Smooth muscle cell (in vitro differentiated cells): Measurements from ENCODE around the gene SASH1. TPM values are rescaled to one million over a fixed set of nuclear protein-coding genes. Genes with fewer than 3 reads are reported as not detected.

Experiments
- DNase-seq: peaks from one replicate; lab custom pipeline; 2025; ENCODE audit not compliant: unreplicated experiment; lab: John Stamatoyannopoulos, UW
- H2AFZ ChIP-seq: fragments of 200-600 bp; sonication (generic); 2 replicates; pipeline ENCODE4 v1.6.0; 2016; ENCODE audit warnings: antibody characterized with exemption, low read depth, mild to moderate bottlenecking
- H3F3A ChIP-seq: fragments of 200-600 bp; sonication (generic); 2 replicates; pipeline ENCODE4 v1.6.0; 2017; ENCODE audit warnings: antibody characterized with exemption, low read depth
- H3K27ac ChIP-seq: fragments of 200-600 bp; sonication (generic); 2 replicates; pipeline ENCODE4 v1.5.1; 2016; ENCODE audit warnings: low read depth, mild to moderate bottlenecking
- H3K27me3 ChIP-seq: fragments of 200-600 bp; sonication (generic); 2 replicates; pipeline ENCODE4 v1.6.1; 2016; ENCODE audit warnings: low read depth, mild to moderate bottlenecking
- H3K36me3 ChIP-seq: fragments of 200-600 bp; sonication (generic); 2 replicates; pipeline ENCODE4 v1.5.1; 2016; ENCODE audit warnings: low read depth
- H3K4me1 ChIP-seq: fragments of 200-600 bp; sonication (generic); 2 replicates; pipeline ENCODE4 v1.5.1; 2016; ENCODE audit warnings: low read depth
- H3K4me2 ChIP-seq: fragments of 200-600 bp; sonication (generic); 2 replicates; pipeline ENCODE4 v1.6.0; 2016; ENCODE audit warnings: mild to moderate bottlenecking
- H3K4me3 ChIP-seq: fragments of 200-600 bp; sonication (generic); 2 replicates; pipeline ENCODE4 v1.5.1; 2016; ENCODE audit warnings: mild to moderate bottlenecking
- H3K79me2 ChIP-seq: fragments of 200-600 bp; sonication (generic); 2 replicates; pipeline ENCODE4 v1.6.0; 2016; ENCODE audit warnings: low read depth, mild to moderate bottlenecking
- H3K9ac ChIP-seq: fragments of 200-600 bp; sonication (generic); 2 replicates; pipeline ENCODE4 v1.6.0; 2016; ENCODE audit warnings: low read depth
- H3K9me3 ChIP-seq: fragments of 200-600 bp; sonication (generic); replicated peaks from 2 replicates; pipeline ENCODE4 v1.5.1; 2016; ENCODE audit warnings: low read depth
- H4K20me1 ChIP-seq: fragments of 200-600 bp; sonication (generic); 2 replicates; pipeline ENCODE4 v1.6.0; 2016; ENCODE audit warnings: low read depth
- CTCF ChIP-seq: fragments of 200-600 bp; sonication (generic); IDR thresholded peaks from 2 replicates; pipeline ENCODE4 v1.5.1; 2017; ENCODE audit warnings: borderline replicate concordance, mild to moderate bottlenecking, antibody characterized with exemption; ENCODE audit not compliant: insufficient read depth, poor library complexity, severe bottlenecking
- WGBS: methylation state at CpG from one replicate; pipeline ENCODE4 v1.1.7; 2016; ENCODE audit warnings: low lambda C conversion rate; 5-methylcytosine and 5-hydroxymethylcytosine counted together
- polyA plus RNA-seq: library from polyadenylated mRNA; unstranded; fragments of >200 nt; fragmentation: Nextera tagmentation; extraction: Ambion mirVana; gene quantifications from 2 replicates; pipeline ENCODE4 v1.2.1, GENCODE V29; 2016
- total RNA-seq: library from RNA; depleted of rRNA; stranded (reverse); fragments of >200 nt; gene quantifications from 2 replicates; pipeline ENCODE4 v1.2.3, GENCODE V29; 2014

The SASH1 gene
- total and polyA plus RNA-seq, 2 experiments from 2014 or later: 12.7 to 16.2 TPM

GRCh38 chr6:148479497-148479896, 136.9 kb downstream of the SASH1 start:
- Histone ChIP-seq H3F3A (no peaks in the 10 kb centered on the region), H3K79me2 (no peaks in the 10 kb centered on the region), H2AFZ (no peak overlapping the region), H3K9me3 (no peaks in the 10 kb centered on the region), H3K27me3 (no peaks in the 10 kb centered on the region), H3K4me1 (no peaks in the 10 kb centered on the region), H3K4me2 (no peak overlapping the region), H3K9ac (no peak overlapping the region), H3K36me3 (peaks cover 5% of the 10 kb centered on the region), H3K27ac (no peak overlapping the region), H4K20me1 (no peaks in the 10 kb centered on the region), H3K4me3 (no peak overlapping the region)
- 98% methylated on average over 5 of the region's 5 CpGs for WGBS
- DNase-seq: no peak
- TF ChIP-seq CTCF: no peak

GRCh38 chr6:148487461-148487860, 144.8 kb downstream of the SASH1 start:
- Histone ChIP-seq H3K79me2 (no peaks in the 10 kb centered on the region), H3K27me3 (no peaks in the 10 kb centered on the region), H3K4me2 (no peak overlapping the region), H2AFZ (no peak overlapping the region), H3F3A (no peaks in the 10 kb centered on the region), H3K27ac (no peak overlapping the region), H3K9me3 (no peaks in the 10 kb centered on the region), H4K20me1 (no peaks in the 10 kb centered on the region), H3K36me3 (peaks cover 11% of the 10 kb centered on the region), H3K9ac (no peak overlapping the region), H3K4me1 (no peaks in the 10 kb centered on the region), H3K4me3 (no peak overlapping the region)
- TF ChIP-seq CTCF: no peak
- WGBS: 93% methylated on average over 10 of the region's 10 CpGs
- DNase-seq: no peak

GRCh38 chr6:148491638-148492251, 149.1 kb downstream of the SASH1 start:
- H4K20me1 ChIP-seq: no peaks in the 10 kb centered on the region
- no peaks in the 10 kb centered on the region for H3K79me2 ChIP-seq
- peak overlapping the region; percentile 60 for H3K27ac ChIP-seq
- no peaks in the 10 kb centered on the region for H3F3A ChIP-seq
- no peaks in the 10 kb centered on the region for H3K4me1 ChIP-seq
- no peak overlapping the region for H3K4me3 ChIP-seq
- TF ChIP-seq CTCF: no peak
- peak overlapping the region; percentile 50 for H3K4me2 ChIP-seq
- peaks cover 11% of the 10 kb centered on the region for H3K36me3 ChIP-seq
- no peaks in the 10 kb centered on the region for H3K9me3 ChIP-seq
- H3K27me3 ChIP-seq: no peaks in the 10 kb centered on the region
- H3K9ac ChIP-seq: peak overlapping the region; percentile 5
- WGBS: 24% methylated on average over 6 of the region's 6 CpGs
- H2AFZ ChIP-seq: no peak overlapping the region
- DNase-seq: no peak

GRCh38 chr6:148492654-148493290, 150.1 kb downstream of the SASH1 start:
- Histone ChIP-seq H3K79me2 (no peaks in the 10 kb centered on the region), H3K27ac (no peak overlapping the region), H3K9ac (no peak overlapping the region), H3F3A (no peaks in the 10 kb centered on the region), H3K4me3 (no peak overlapping the region), H3K4me2 (no peak overlapping the region), H3K4me1 (no peaks in the 10 kb centered on the region), H3K36me3 (peaks cover 8% of the 10 kb centered on the region), H3K27me3 (no peaks in the 10 kb centered on the region), H3K9me3 (no peaks in the 10 kb centered on the region), H2AFZ (no peak overlapping the region), H4K20me1 (no peaks in the 10 kb centered on the region)
- no peak for DNase-seq
- WGBS: 89% methylated on average over 5 of the region's 5 CpGs
- TF ChIP-seq CTCF: no peak
